ENCODE data around the gene ITGBL1.

DNA sequence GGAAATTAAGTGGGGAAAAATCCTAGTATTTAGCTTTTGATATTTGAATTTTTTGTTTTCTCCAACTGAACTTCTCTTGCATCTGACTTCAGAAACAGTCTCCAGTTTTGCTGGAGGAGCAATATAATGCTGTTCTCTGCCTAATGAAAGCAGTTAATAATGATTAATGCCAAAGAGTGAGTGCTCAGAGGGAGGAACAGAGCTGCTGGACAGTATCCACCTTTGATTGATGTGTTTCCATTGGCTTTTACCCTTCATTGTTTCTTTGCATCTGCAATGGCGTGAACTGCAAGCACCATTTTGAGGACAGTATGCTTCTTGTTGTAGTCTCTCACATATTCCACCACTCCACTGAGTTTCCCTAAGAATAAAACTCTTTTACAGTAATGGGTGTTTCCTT, 193.4 kb downstream of the ITGBL1 start:
- TF ChIP-seq, protein P1, sequence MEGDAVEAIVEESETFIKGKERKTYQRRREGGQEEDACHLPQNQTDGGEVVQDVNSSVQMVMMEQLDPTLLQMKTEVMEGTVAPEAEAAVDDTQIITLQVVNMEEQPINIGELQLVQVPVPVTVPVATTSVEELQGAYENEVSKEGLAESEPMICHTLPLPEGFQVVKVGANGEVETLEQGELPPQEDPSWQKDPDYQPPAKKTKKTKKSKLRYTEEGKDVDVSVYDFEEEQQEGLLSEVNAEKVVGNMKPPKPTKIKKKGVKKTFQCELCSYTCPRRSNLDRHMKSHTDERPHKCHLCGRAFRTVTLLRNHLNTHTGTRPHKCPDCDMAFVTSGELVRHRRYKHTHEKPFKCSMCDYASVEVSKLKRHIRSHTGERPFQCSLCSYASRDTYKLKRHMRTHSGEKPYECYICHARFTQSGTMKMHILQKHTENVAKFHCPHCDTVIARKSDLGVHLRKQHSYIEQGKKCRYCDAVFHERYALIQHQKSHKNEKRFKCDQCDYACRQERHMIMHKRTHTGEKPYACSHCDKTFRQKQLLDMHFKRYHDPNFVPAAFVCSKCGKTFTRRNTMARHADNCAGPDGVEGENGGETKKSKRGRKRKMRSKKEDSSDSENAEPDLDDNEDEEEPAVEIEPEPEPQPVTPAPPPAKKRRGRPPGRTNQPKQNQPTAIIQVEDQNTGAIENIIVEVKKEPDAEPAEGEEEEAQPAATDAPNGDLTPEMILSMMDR (IDR thresholded peaks at IDR 0.05; ENCODE audit: insufficient read depth, low read length, poor library complexity, severe bottlenecking): no peak
- no peak for TF ChIP-seq EZH2phosphoT487 (conservative IDR thresholded peaks at IDR 0.05; ENCODE audit: low read length)
